Measurements from ENCODE around the gene NAV3. TPM values are rescaled to one million over a fixed set of nuclear protein-coding genes. Genes with fewer than 3 reads are reported as not detected.

NAV3 gene
- total and polyA plus RNA-seq, 9 of the 15 experiments (the other 6 are each of a cell fraction or from before 2014, with no cell fraction given) = 0.04 TPM; not detected in 8

- Histone ChIP-seq H3K27ac (ENCODE audit: extremely low read depth, low read depth, low read length) (no peak overlapping the region), H3K9me3 (replicated peaks; ENCODE audit: control insufficient read depth, insufficient read depth, low read depth, low read length) (no peaks in the 10 kb centered on the region), H2AFZ (ENCODE audit: low read depth, low read length) (no peak overlapping the region), H3K9ac (ENCODE audit: insufficient read depth in 1 of 2, low read depth in 2 of 2, low read length in 2 of 2) (no peak overlapping the region), H3K4me1 (replicated peaks in 1 of 2; ENCODE audit: control insufficient read depth in 2 of 2, insufficient read depth in 2 of 2, low read length in 2 of 2) (no peaks in the 10 kb centered on the region), H4K20me1 (replicated peaks; ENCODE audit: control insufficient read depth, insufficient read depth, low read length) (no peaks in the 10 kb centered on the region), H3K27me3 (ENCODE audit: control insufficient read depth in 2 of 2, insufficient read depth in 2 of 2, low read length in 2 of 2) (no peaks in the 10 kb centered on the region), H3K9me1 (ENCODE audit: control insufficient read depth, insufficient read depth, low read length) (no peaks in the 10 kb centered on the region), H3K4me2 (ENCODE audit: insufficient read depth, low read length) (no peak overlapping the region), H3K36me3 (ENCODE audit: control insufficient read depth, insufficient read depth, low read length) (no peaks in the 10 kb centered on the region), H3K79me2 (ENCODE audit: control insufficient read depth, insufficient read depth, low read length) (no peaks in the 10 kb centered on the region), H3K4me3 (no peak overlapping the region)
- FAIRE-seq = no peak
- ChIA-PET POLR2A (no interaction called here), CTCF (ENCODE audit: low intra/inter-chr PET ratio) (no interaction called here)
- ATAC-seq = no peak
- in situ Hi-C loops (cut with MboI) (no loop called here), intact Hi-C loops (cut with micrococcal nuclease) (no loop called here)
- no peak for TF ChIP-seq MEIS2 (IDR thresholded peaks at IDR 0.05; ENCODE audit: partially characterized antibody)
- TF ChIP-seq NCOA4 (IDR thresholded peaks at IDR 0.05; ENCODE audit: partially characterized antibody) = no peak
- TF ChIP-seq NR1H2 (CRISPR knock-in tag; IDR thresholded peaks at IDR 0.05) = no peak
- TF ChIP-seq ZNF174 (CRISPR knock-in tag; IDR thresholded peaks at IDR 0.05) = no peak
- no TSS peak for BruUV-seq (replicated peaks)
- no peak for DNase-seq (ENCODE audit: extremely low read depth in 1 of 4, low spot score in 3 of 4)
- WGBS (ENCODE audit: insufficient coverage, low coverage, missing lambda C conversion rate) = 0% methylated on average over 4 of the region's 4 CpGs
Measured at GRCh38 chr12:77996670-77997069, 166.0 kb downstream of the NAV3 start.

DNA sequence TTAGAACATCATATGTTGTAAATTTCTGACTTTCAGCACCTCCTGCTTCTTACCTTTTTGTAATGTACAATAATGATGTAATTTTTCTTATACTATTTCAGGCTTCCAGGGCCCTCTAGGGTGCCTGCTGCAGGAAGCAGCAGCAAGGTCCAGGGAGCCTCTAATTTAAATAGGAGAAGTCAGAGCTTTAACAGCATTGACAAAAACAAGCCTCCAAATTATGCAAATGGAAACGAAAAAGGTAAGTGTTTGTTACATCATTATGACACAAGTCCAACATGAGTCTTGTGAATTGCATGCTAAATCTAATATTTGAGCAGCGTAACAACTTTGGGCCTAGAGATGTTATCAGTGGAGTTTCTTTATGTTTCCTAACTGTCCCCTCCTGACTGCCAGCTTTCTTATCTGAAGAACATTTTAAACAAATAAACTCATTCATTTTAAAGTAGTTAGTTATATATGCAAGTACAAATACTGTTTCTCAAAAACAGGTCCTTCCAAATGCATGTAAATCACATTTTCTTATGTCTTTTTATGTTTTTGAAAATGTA, 167.6 kb downstream of the NAV3 start:
- Histone ChIP-seq H3K4me1 (replicated peaks in 1 of 2; ENCODE audit: control insufficient read depth in 2 of 2, insufficient read depth in 2 of 2, low read length in 2 of 2) (no peaks in the 10 kb centered on the region), H3K9ac (ENCODE audit: insufficient read depth in 1 of 2, low read depth in 2 of 2, low read length in 2 of 2) (no peak overlapping the region), H4K20me1 (replicated peaks; ENCODE audit: control insufficient read depth, insufficient read depth, low read length) (no peaks in the 10 kb centered on the region), H3K27me3 (ENCODE audit: control insufficient read depth in 2 of 2, insufficient read depth in 2 of 2, low read length in 2 of 2) (no peaks in the 10 kb centered on the region), H3K9me1 (ENCODE audit: control insufficient read depth, insufficient read depth, low read length) (no peaks in the 10 kb centered on the region), H3K9me3 (replicated peaks; ENCODE audit: control insufficient read depth, insufficient read depth, low read depth, low read length) (no peaks in the 10 kb centered on the region), H3K36me3 (ENCODE audit: control insufficient read depth, insufficient read depth, low read length) (no peaks in the 10 kb centered on the region), H3K4me2 (ENCODE audit: insufficient read depth, low read length) (no peak overlapping the region), H2AFZ (ENCODE audit: low read depth, low read length) (no peak overlapping the region), H3K79me2 (ENCODE audit: control insufficient read depth, insufficient read depth, low read length) (no peaks in the 10 kb centered on the region), H3K27ac (ENCODE audit: extremely low read depth, low read depth, low read length) (no peak overlapping the region), H3K4me3 (no peak overlapping the region)
- ChIA-PET CTCF (ENCODE audit: low intra/inter-chr PET ratio) (no interaction called here), POLR2A (no interaction called here)
- WGBS (ENCODE audit: insufficient coverage, low coverage, missing lambda C conversion rate) = 0% methylated on average over 2 of the region's 2 CpGs
- DNase-seq (ENCODE audit: extremely low read depth in 1 of 4, low spot score in 3 of 4) = no peak
- no TSS peak for BruUV-seq (replicated peaks)
- ATAC-seq = no peak
- in situ Hi-C loops (cut with MboI) = no loop called here
- no peak for FAIRE-seq
- intact Hi-C loops (cut with micrococcal nuclease) = no loop called here
- TF ChIP-seq MEF2A (IDR thresholded peaks at IDR 0.05; ENCODE audit: control insufficient read depth, low read depth, low read length) = no peak
- TF ChIP-seq, protein P1, sequence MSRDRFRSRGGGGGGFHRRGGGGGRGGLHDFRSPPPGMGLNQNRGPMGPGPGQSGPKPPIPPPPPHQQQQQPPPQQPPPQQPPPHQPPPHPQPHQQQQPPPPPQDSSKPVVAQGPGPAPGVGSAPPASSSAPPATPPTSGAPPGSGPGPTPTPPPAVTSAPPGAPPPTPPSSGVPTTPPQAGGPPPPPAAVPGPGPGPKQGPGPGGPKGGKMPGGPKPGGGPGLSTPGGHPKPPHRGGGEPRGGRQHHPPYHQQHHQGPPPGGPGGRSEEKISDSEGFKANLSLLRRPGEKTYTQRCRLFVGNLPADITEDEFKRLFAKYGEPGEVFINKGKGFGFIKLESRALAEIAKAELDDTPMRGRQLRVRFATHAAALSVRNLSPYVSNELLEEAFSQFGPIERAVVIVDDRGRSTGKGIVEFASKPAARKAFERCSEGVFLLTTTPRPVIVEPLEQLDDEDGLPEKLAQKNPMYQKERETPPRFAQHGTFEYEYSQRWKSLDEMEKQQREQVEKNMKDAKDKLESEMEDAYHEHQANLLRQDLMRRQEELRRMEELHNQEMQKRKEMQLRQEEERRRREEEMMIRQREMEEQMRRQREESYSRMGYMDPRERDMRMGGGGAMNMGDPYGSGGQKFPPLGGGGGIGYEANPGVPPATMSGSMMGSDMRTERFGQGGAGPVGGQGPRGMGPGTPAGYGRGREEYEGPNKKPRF (IDR thresholded peaks at IDR 0.05; ENCODE audit: low read depth, low read length) = no peak
- no peak for TF ChIP-seq ZNF77 (CRISPR knock-in tag; IDR thresholded peaks at IDR 0.05)
- TF ChIP-seq, protein P2, sequence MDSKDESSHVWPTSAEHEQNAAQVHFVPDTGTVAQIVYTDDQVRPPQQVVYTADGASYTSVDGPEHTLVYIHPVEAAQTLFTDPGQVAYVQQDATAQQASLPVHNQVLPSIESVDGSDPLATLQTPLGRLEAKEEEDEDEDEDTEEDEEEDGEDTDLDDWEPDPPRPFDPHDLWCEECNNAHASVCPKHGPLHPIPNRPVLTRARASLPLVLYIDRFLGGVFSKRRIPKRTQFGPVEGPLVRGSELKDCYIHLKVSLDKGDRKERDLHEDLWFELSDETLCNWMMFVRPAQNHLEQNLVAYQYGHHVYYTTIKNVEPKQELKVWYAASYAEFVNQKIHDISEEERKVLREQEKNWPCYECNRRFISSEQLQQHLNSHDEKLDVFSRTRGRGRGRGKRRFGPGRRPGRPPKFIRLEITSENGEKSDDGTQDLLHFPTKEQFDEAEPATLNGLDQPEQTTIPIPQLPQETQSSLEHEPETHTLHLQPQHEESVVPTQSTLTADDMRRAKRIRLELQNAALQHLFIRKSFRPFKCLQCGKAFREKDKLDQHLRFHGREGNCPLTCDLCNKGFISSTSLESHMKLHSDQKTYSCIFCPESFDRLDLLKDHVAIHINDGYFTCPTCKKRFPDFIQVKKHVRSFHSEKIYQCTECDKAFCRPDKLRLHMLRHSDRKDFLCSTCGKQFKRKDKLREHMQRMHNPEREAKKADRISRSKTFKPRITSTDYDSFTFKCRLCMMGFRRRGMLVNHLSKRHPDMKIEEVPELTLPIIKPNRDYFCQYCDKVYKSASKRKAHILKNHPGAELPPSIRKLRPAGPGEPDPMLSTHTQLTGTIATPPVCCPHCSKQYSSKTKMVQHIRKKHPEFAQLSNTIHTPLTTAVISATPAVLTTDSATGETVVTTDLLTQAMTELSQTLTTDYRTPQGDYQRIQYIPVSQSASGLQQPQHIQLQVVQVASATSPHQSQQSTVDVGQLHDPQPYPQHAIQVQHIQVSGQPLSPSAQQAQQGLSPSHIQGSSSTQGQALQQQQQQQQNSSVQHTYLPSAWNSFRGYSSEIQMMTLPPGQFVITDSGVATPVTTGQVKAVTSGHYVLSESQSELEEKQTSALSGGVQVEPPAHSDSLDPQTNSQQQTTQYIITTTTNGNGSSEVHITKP (IDR thresholded peaks at IDR 0.05; ENCODE audit: partially characterized antibody) = no peak
- no peak for TF ChIP-seq ZNF76 (CRISPR knock-in tag; IDR thresholded peaks at IDR 0.05; ENCODE audit: borderline replicate concordance)
- TF ChIP-seq NBN (IDR thresholded peaks at IDR 0.05; ENCODE audit: low read depth) = no peak
- no peak for TF ChIP-seq SRSF7 (optimal IDR thresholded peaks at IDR 0.05; ENCODE audit: low read depth, low read length)
- no peak for TF ChIP-seq SLC30A9 (CRISPR knock-in tag; IDR thresholded peaks at IDR 0.05)
